Measurements from ENCODE around the gene NAALAD2.
"Not testable (repeated sequence)": the region's sequence is repeated elsewhere in the genome, so short reads cannot be mapped to it uniquely, and the experiment has no call there.

NAALAD2 gene

GRCh38 chr11:90228056-90228455 lies 93.6 kb downstream of the NAALAD2 start:
- no peak for DNase-seq
- H3K36me3 Mint-ChIP-seq (ENCODE audit: low read depth), result no peaks in the 10 kb centered on the region
- TF ChIP-seq CTCF (IDR thresholded peaks at IDR 0.05), result no peak
- H3K27me3 Mint-ChIP-seq (ENCODE audit: low read depth, poor library complexity), result no peaks in the 10 kb centered on the region
- H3K27ac Mint-ChIP-seq, result no peak overlapping the region
- H3K9me3 Mint-ChIP-seq, result peaks cover 11% of the 10 kb centered on the region
- peaks cover 13% of the 10 kb centered on the region for H3K4me1 Mint-ChIP-seq
- H3K4me3 Mint-ChIP-seq, result no peak overlapping the region

DNA sequence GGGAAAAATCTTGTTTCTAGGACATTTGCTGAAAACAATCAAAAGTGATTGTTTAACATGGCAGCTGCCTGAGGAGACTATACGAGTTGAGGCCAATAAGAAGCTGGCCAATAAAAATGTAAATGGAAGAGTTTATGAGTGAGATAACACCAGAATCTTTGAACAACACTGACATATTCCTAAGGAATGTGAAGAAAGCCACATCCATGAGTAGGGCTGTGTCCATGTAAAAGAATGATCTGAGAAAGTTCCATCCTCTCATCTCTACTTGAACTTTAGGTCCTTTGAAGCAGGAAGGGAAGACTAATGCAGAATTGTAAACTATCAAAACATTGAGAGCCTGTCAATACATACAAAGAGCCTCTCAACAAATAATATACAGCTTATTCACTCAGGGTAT lies 95.3 kb downstream of the NAALAD2 start:
- no peak overlapping the region for H3K4me3 Mint-ChIP-seq
- H3K9me3 Mint-ChIP-seq, result peaks cover 11% of the 10 kb centered on the region
- DNase-seq, result no peak
- no peaks in the 10 kb centered on the region for H3K27me3 Mint-ChIP-seq (ENCODE audit: low read depth, poor library complexity)
- H3K36me3 Mint-ChIP-seq (ENCODE audit: low read depth), result no peaks in the 10 kb centered on the region
- no peaks in the 10 kb centered on the region for H3K4me1 Mint-ChIP-seq
- no peak for TF ChIP-seq CTCF (IDR thresholded peaks at IDR 0.05)
- no peak overlapping the region for H3K27ac Mint-ChIP-seq

- peaks cover 3% of the 10 kb centered on the region for H3K4me1 Mint-ChIP-seq
- H3K4me3 Mint-ChIP-seq, result no peak overlapping the region
- H3K9me3 Mint-ChIP-seq, result peaks cover 7% of the 10 kb centered on the region
- H3K27ac Mint-ChIP-seq, result no peak overlapping the region
- no peaks in the 10 kb centered on the region for H3K36me3 Mint-ChIP-seq (ENCODE audit: low read depth)
- H3K27me3 Mint-ChIP-seq (ENCODE audit: low read depth, poor library complexity), result no peaks in the 10 kb centered on the region
- DNase-seq, result no peak
- no peak for TF ChIP-seq CTCF (IDR thresholded peaks at IDR 0.05)
Measured at GRCh38 chr11:90234977-90235376, 100.5 kb downstream of the NAALAD2 start.

- Mint-ChIP-seq H3K4me1 (peaks cover 6% of the 10 kb centered on the region), H3K27me3 (ENCODE audit: low read depth, poor library complexity) (no peaks in the 10 kb centered on the region), H3K27ac (peak overlapping the region; percentile 63), H3K36me3 (ENCODE audit: low read depth) (no peaks in the 10 kb centered on the region), H3K4me3 (no peak overlapping the region), H3K9me3 (peaks cover 6% of the 10 kb centered on the region)
- no peak for DNase-seq
- no peak for TF ChIP-seq CTCF (IDR thresholded peaks at IDR 0.05)
Measured at GRCh38 chr11:90235526-90235925, 101.1 kb downstream of the NAALAD2 start.

DNA sequence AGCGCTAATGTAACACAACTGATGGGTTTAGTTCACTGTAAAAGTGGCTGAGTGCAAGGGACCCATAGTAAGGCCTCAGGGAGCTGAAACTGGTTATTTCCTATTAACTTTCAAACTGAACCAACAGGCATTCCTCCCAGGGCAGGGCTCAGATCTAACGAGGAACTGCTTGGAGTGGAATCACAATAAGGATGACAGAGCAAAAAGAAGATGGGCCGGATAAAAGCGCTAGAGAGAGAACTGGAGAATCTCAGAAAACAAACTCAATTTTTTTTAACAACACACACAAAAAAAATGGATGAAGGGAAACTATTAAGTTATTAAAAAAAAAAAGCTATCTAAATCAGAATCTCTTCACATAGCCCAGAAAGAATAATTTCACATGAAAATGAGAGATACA lies 102.5 kb downstream of the NAALAD2 start:
- Mint-ChIP-seq H3K27ac (no peak overlapping the region), H3K27me3 (ENCODE audit: low read depth, poor library complexity) (no peaks in the 10 kb centered on the region), H3K9me3 (peaks cover 12% of the 10 kb centered on the region), H3K36me3 (ENCODE audit: low read depth) (no peaks in the 10 kb centered on the region), H3K4me1 (peaks cover 16% of the 10 kb centered on the region), H3K4me3 (no peak overlapping the region)
- TF ChIP-seq CTCF (IDR thresholded peaks at IDR 0.05), result no peak
- no peak for DNase-seq

GRCh38 chr11:90239967-90240636 lies 105.6 kb downstream of the NAALAD2 start:
- not testable (repeated sequence) for H3K27ac Mint-ChIP-seq; H3K36me3 Mint-ChIP-seq (ENCODE audit: low read depth); H3K27me3 Mint-ChIP-seq (ENCODE audit: low read depth, poor library complexity)
- DNase-seq, result peak; percentile 33
- Mint-ChIP-seq H3K4me3 (peak overlapping the region; percentile 64), H3K9me3 (peaks cover 16% of the 10 kb centered on the region), H3K4me1 (peaks cover 38% of the 10 kb centered on the region)

Measured in nephron progenitor cell (in vitro differentiated cells).